OCI-LY7 (cell line): Measurements from ENCODE around the gene HYOU1. TPM values are rescaled to one million over a fixed set of nuclear protein-coding genes. Genes with fewer than 3 reads are reported as not detected.

Experiments used
- BruUV-seq: library from RNA; stranded (reverse); fragments of 400-500 nt; replicated peaks from 2 replicates; lab custom pipeline; 2021; lab: Mats Ljungman, UMichigan
- CTCF ChIA-PET: fragments of 300-600 bp; sonication (Branson Sonifier 250); formaldehyde crosslinking; loops from one replicate; lab custom pipeline; 2022; ENCODE audit warnings: antibody characterized with exemption; ENCODE audit not compliant: unreplicated experiment; lab: Charles Lee
- POLR2A ChIA-PET: fragments of 300-600 bp; sonication (Branson Sonifier 250); formaldehyde crosslinking; loops from one replicate; lab custom pipeline; 2022; ENCODE audit warnings: antibody characterized with exemption; lab: Charles Lee
- DNase-seq: peaks from one replicate; pipeline ENCODE4 v3.0.0-alpha.2; 2015; ENCODE audit warnings: low spot score
- H2AFZ ChIP-seq: fragments of 200-600 bp; sonication (generic), shearing (Covaris generic); 2 replicates; pipeline ENCODE4 v1.6.1; 2014; ENCODE audit warnings: mild to moderate bottlenecking, antibody characterized with exemption, low read length, moderate library complexity
- H3K27ac ChIP-seq: fragments of 200-600 bp; sonication (generic); 2 replicates; pipeline ENCODE4 v1.5.1; 2014; ENCODE audit warnings: mixed run types, low read depth, mild to moderate bottlenecking, moderate library complexity, low read length, inconsistent platforms; ENCODE audit not compliant: poor library complexity, severe bottlenecking
- H3K36me3 ChIP-seq: fragments of 200-600 bp; sonication (generic); 2 replicates; pipeline ENCODE4 v1.6.1; 2014; ENCODE audit warnings: mild to moderate bottlenecking, antibody characterized with exemption, low read length, moderate library complexity, mixed read lengths; ENCODE audit not compliant: insufficient read depth
- H3K4me1 ChIP-seq: fragments of 200-600 bp; sonication (generic); 2 replicates; pipeline ENCODE4 v1.5.1; 2014; ENCODE audit warnings: mild to moderate bottlenecking, low read length; ENCODE audit not compliant: insufficient read depth, poor library complexity, severe bottlenecking
- H3K4me2 ChIP-seq: fragments of 200-600 bp; sonication (generic); 2 replicates; pipeline ENCODE4 v1.6.1; 2014; ENCODE audit warnings: mild to moderate bottlenecking, low read length
- H3K4me3 ChIP-seq: fragments of 200-600 bp; sonication (generic); 2 replicates; pipeline ENCODE4 v1.5.1; 2014; ENCODE audit warnings: mild to moderate bottlenecking, low read depth, low read length; ENCODE audit not compliant: poor library complexity, severe bottlenecking
- H3K79me2 ChIP-seq: fragments of 200-600 bp; sonication (generic); 2 replicates; pipeline ENCODE4 v1.6.1; 2016; ENCODE audit warnings: low read depth, mild to moderate bottlenecking, low read length, moderate library complexity, mixed read lengths; ENCODE audit not compliant: insufficient read depth
- H3K9me2 ChIP-seq: fragments of 200-600 bp; sonication (generic); 2 replicates; pipeline ENCODE4 v1.6.1; 2016; ENCODE audit warnings: mild to moderate bottlenecking, low read length, mixed read lengths; ENCODE audit not compliant: insufficient read depth
- H3K9me3 ChIP-seq: fragments of 200-600 bp; sonication (generic); 2 replicates; pipeline ENCODE4 v1.6.1; 2014; ENCODE audit warnings: mild to moderate bottlenecking, mixed run types, low read length, mixed read lengths
- H4K20me1 ChIP-seq: fragments of 200-600 bp; sonication (generic); 2 replicates; pipeline ENCODE4 v1.6.1; 2014; ENCODE audit warnings: mild to moderate bottlenecking, antibody characterized with exemption, low read length, moderate library complexity, mixed read lengths; ENCODE audit not compliant: insufficient read depth
- EZH2phosphoT487 ChIP-seq: fragments of 200-600 bp; sonication (generic); IDR thresholded peaks from 2 replicates; pipeline ENCODE4 v1.6.1; 2018; ENCODE audit warnings: low read depth, borderline replicate concordance, mild to moderate bottlenecking, mixed run types, antibody characterized with exemption, low read length, moderate library complexity, mixed read lengths
- intact Hi-C: fragments of 100-400 bp; cut with micrococcal nuclease; formaldehyde crosslinking; loops from one replicate; pipeline ENCODE4 v1.10.0; 2022; ENCODE audit not compliant: unreplicated experiment
- total RNA-seq, 2 experiments: library from RNA; depleted of rRNA in 1 of 2; stranded (reverse); fragments of >200 nt in 1 of 2; shearing (Covaris generic) in 1 of 2; gene quantifications; 2 replicates each; pipeline ENCODE4 v1.2.3, GENCODE V29; 2014 to 2022
- TF ChIP-seq, protein P1 (sequence below): fragments of 200-600 bp; sonication (generic); conservative IDR thresholded peaks from 2 replicates; pipeline ENCODE4 v1.5.1; 2014; ENCODE audit warnings: mild to moderate bottlenecking, antibody characterized with exemption, low read length, moderate library complexity, mixed read lengths

The HYOU1 gene
- total RNA-seq, 2 experiments from 2014 or later: 86.6 to 117 TPM

DNA sequence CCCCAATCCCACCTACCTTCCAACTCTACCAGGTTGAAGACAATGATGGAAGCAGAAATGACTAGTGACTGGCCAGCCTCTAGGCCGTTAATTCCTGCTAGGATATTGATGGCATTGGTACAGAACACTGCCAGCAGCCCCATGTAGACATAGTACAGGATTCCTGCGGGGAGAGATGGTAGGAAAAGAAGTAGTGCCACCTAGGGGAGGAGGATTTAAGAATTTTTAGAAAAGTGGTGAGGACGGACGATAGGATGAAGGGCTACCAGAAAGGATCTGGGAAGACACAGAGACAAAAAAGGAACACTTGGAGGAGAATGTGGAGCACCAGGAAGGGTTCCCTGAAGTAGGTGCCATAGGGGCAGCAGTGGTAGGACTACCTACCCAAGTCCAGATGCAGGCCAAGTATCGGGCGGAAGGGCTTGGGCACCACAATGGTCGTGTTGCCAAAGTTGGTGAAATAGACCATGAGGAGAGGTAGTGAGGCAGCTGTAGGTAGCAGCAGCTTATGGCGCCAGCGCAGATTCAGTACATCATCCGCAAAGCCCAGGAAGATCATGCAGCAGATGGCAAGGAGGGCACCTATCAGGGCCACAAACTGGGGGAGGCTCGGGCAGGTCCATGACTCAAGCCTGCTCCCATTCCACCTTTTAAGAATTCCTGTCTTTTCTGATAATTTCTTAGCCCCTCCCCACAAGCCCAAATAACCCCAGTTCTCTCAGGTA lies 43.4 kb upstream of the HYOU1 start:
- ChIA-PET POLR2A (interaction anchor here (0.6 to 1.4 kb wide), 4 partner anchors 16 to 91 kb away, joined by 3 to 8 read pairs (median 5); partner anchors contain the start of genes HINFP and HMBS), CTCF (no interaction called here)
- H3K36me3 ChIP-seq: peaks cover 32% of the 10 kb centered on the region
- H4K20me1 ChIP-seq: no peaks in the 10 kb centered on the region
- no peak for DNase-seq
- BruUV-seq: no TSS peak
- H3K27ac ChIP-seq: peak overlapping the region; percentile 86
- intact Hi-C loops: loop anchor here (1.0 to 5.0 kb wide), 2 partner anchors 35 to 222 kb away; no protein-coding TSS in a partner anchor
- H3K4me1 ChIP-seq: peaks cover 54% of the 10 kb centered on the region
- no peaks in the 10 kb centered on the region for H3K9me2 ChIP-seq
- peaks cover 30% of the 10 kb centered on the region for H3K79me2 ChIP-seq
- H3K4me3 ChIP-seq: peak overlapping the region; percentile 88
- H3K4me2 ChIP-seq: peak overlapping the region; percentile 100
- H3K9me3 ChIP-seq: no peaks in the 10 kb centered on the region
- no peak overlapping the region for H2AFZ ChIP-seq
- TF ChIP-seq, protein P1, sequence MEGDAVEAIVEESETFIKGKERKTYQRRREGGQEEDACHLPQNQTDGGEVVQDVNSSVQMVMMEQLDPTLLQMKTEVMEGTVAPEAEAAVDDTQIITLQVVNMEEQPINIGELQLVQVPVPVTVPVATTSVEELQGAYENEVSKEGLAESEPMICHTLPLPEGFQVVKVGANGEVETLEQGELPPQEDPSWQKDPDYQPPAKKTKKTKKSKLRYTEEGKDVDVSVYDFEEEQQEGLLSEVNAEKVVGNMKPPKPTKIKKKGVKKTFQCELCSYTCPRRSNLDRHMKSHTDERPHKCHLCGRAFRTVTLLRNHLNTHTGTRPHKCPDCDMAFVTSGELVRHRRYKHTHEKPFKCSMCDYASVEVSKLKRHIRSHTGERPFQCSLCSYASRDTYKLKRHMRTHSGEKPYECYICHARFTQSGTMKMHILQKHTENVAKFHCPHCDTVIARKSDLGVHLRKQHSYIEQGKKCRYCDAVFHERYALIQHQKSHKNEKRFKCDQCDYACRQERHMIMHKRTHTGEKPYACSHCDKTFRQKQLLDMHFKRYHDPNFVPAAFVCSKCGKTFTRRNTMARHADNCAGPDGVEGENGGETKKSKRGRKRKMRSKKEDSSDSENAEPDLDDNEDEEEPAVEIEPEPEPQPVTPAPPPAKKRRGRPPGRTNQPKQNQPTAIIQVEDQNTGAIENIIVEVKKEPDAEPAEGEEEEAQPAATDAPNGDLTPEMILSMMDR: peak; percentile 84
- no peak for TF ChIP-seq EZH2phosphoT487

DNA sequence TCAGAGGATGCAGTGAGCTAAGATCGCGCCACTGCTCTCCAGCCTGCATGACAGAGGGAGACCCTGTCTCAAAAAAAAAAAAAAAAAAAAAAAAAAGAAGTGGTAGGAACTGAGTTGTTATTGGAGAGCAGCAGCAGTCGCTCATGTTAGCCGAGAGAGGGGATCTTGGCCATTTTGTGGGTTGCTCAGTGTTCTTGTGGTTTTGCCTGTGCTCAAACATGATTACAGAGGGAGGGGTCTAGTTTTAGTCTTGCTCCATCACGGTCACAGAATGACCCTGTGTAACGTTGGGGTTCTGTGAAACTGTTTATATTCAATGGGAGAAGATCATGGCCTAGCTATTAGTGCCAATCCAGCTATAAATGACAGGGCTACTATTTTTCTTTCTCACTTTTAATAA lies 42.7 kb upstream of the HYOU1 start:
- Histone ChIP-seq H3K4me2 (peak overlapping the region; percentile 100), H3K9me2 (no peaks in the 10 kb centered on the region), H3K79me2 (peaks cover 34% of the 10 kb centered on the region), H2AFZ (no peak overlapping the region), H3K4me1 (peaks cover 54% of the 10 kb centered on the region), H3K4me3 (peak overlapping the region; percentile 88), H3K36me3 (peaks cover 37% of the 10 kb centered on the region), H4K20me1 (no peaks in the 10 kb centered on the region), H3K9me3 (no peaks in the 10 kb centered on the region), H3K27ac (no peak overlapping the region)
- TF ChIP-seq, protein P1: no peak
- no peak for TF ChIP-seq EZH2phosphoT487
- ChIA-PET CTCF (interaction anchor here (0.5 to 0.6 kb wide), 2 partner anchors 697 to 786 kb away, joined by 3 to 4 read pairs; no protein-coding TSS in a partner anchor), POLR2A (interaction anchor here (0.6 to 1.5 kb wide), 6 partner anchors 12 to 106 kb away, joined by 3 to 8 read pairs (median 4); partner anchors contain the start of genes CBL, HINFP and HMBS)
- intact Hi-C loops: loop anchor here (1.0 to 5.0 kb wide), 3 partner anchors 34 to 307 kb away; partner anchors contain the start of gene DDX6
- BruUV-seq: no TSS peak
- no peak for DNase-seq
